ENCODE measurements around the gene FOSL1.

FOSL1 gene

GRCh38 chr11:65871811-65872548, 28.2 kb downstream of the FOSL1 start:
- H3K9ac ChIP-seq: no peak overlapping the region
- peak overlapping the region; percentile 67 for H3K27ac ChIP-seq

GRCh38 chr11:65870706-65871681, 29.2 kb downstream of the FOSL1 start:
- Histone ChIP-seq H3K27me3 (ENCODE audit: control insufficient read depth, insufficient read depth, low read length) (no peaks in the 10 kb centered on the region), H3K9ac (no peak overlapping the region), H3K9me3 (ENCODE audit: control insufficient read depth, low read length) (no peaks in the 10 kb centered on the region), H2AFZ (no peak overlapping the region), H3K36me3 (ENCODE audit: control insufficient read depth, insufficient read depth, low read length) (no peaks in the 10 kb centered on the region), H3K27ac (peak overlapping the region; percentile 67), H3K4me2 (ENCODE audit: low read length) (no peak overlapping the region), H3K4me3 (ENCODE audit: low read depth, low read length) (no peak overlapping the region), H3K79me2 (no peaks in the 10 kb centered on the region), H3K4me1 (no peaks in the 10 kb centered on the region)
- no peak for TF ChIP-seq CTCF (IDR thresholded peaks at IDR 0.05)

More at GRCh38 chr11:65871811-65872548, 28.2 kb downstream of the FOSL1 start:
- TF ChIP-seq CTCF (IDR thresholded peaks at IDR 0.05): no peak
- Histone ChIP-seq H3K4me3 (ENCODE audit: low read depth, low read length) (peak overlapping the region; percentile 40), H3K4me1 (no peaks in the 10 kb centered on the region), H3K79me2 (no peaks in the 10 kb centered on the region), H3K36me3 (ENCODE audit: control insufficient read depth, insufficient read depth, low read length) (no peaks in the 10 kb centered on the region), H3K4me2 (ENCODE audit: low read length) (peak overlapping the region; percentile 59), H3K27me3 (ENCODE audit: control insufficient read depth, insufficient read depth, low read length) (no peaks in the 10 kb centered on the region), H2AFZ (peak overlapping the region; percentile 84), H3K9me3 (ENCODE audit: control insufficient read depth, low read length) (no peaks in the 10 kb centered on the region)

- Histone ChIP-seq H3K27me3 (ENCODE audit: control insufficient read depth, insufficient read depth, low read length) (no peaks in the 10 kb centered on the region), H3K79me2 (no peaks in the 10 kb centered on the region), H3K4me3 (ENCODE audit: low read depth, low read length) (no peak overlapping the region), H2AFZ (no peak overlapping the region), H3K9ac (no peak overlapping the region), H3K27ac (no peak overlapping the region), H3K9me3 (ENCODE audit: control insufficient read depth, low read length) (no peaks in the 10 kb centered on the region), H3K4me2 (ENCODE audit: low read length) (no peak overlapping the region), H3K36me3 (ENCODE audit: control insufficient read depth, insufficient read depth, low read length) (no peaks in the 10 kb centered on the region), H3K4me1 (no peaks in the 10 kb centered on the region)
- TF ChIP-seq CTCF (IDR thresholded peaks at IDR 0.05): no peak
These were observed 29.9 kb downstream of the FOSL1 start for GRCh38 chr11:65870307-65870658.

- no peak overlapping the region for H3K4me3 ChIP-seq (ENCODE audit: low read depth, low read length)
- H3K27me3 ChIP-seq (ENCODE audit: control insufficient read depth, insufficient read depth, low read length): no peaks in the 10 kb centered on the region
- no peaks in the 10 kb centered on the region for H3K79me2 ChIP-seq
- H3K27ac ChIP-seq: no peak overlapping the region
- H3K4me2 ChIP-seq (ENCODE audit: low read length): no peak overlapping the region
- no peaks in the 10 kb centered on the region for H3K9me3 ChIP-seq (ENCODE audit: control insufficient read depth, low read length)
- TF ChIP-seq CTCF (IDR thresholded peaks at IDR 0.05): no peak
- H2AFZ ChIP-seq: no peak overlapping the region
- H3K4me1 ChIP-seq: no peaks in the 10 kb centered on the region
- no peak overlapping the region for H3K9ac ChIP-seq
- H3K36me3 ChIP-seq (ENCODE audit: control insufficient read depth, insufficient read depth, low read length): no peaks in the 10 kb centered on the region
These were observed 30.4 kb downstream of the FOSL1 start for GRCh38 chr11:65869643-65870306.
